NCI-H510A treated with DMSO at 0.1 percent for 48 hours (cell line): Measurements from ENCODE around the gene DFFA.
A peak's percentile ranks its signal among the peaks of the same experiment; 100 is the strongest.

ENCODE experiments used
- DNase-seq: peaks from one replicate; lab custom pipeline; 2025; lab: John Stamatoyannopoulos, UW

DFFA gene

GRCh38 chr1:10472220-10473144 is at the start of gene DFFA:
Gene DFFA, minus strand, starts transcription at chr1:10472529. Its CDS starts 71 bp downstream, at chr1:10472458.
- peak; percentile 100 for DNase-seq

GRCh38 chr1:10521537-10522157 is 49.3 kb upstream of the DFFA start:
- DNase-seq = no peak

GRCh38 chr1:10520952-10521351 is 48.6 kb upstream of the DFFA start:
- DNase-seq = no peak

GRCh38 chr1:10520497-10520896 is 48.2 kb upstream of the DFFA start:
- DNase-seq = no peak

GRCh38 chr1:10519016-10519417 is 46.7 kb upstream of the DFFA start:
- DNase-seq = peak; percentile 100

GRCh38 chr1:10517677-10517982 is 45.3 kb upstream of the DFFA start:
- no peak for DNase-seq

GRCh38 chr1:10516925-10517676 is 44.8 kb upstream of the DFFA start:
- DNase-seq = peak; percentile 74

- DNase-seq = no peak
These were observed 43.8 kb upstream of the DFFA start for GRCh38 chr1:10515976-10516750.

GRCh38 chr1:10515301-10515975 is 43.1 kb upstream of the DFFA start:
- DNase-seq = no peak

GRCh38 chr1:10514490-10515235 is 42.3 kb upstream of the DFFA start:
- DNase-seq = peak; percentile 98

GRCh38 chr1:10513199-10513598 is 40.9 kb upstream of the DFFA start:
- no peak for DNase-seq

GRCh38 chr1:10511494-10511885 is 39.2 kb upstream of the DFFA start:
- DNase-seq = no peak

- DNase-seq = peak; percentile 85
These were observed 38.5 kb upstream of the DFFA start for GRCh38 chr1:10510520-10511493.

GRCh38 chr1:10509809-10510509 is 37.6 kb upstream of the DFFA start:
- DNase-seq = no peak

- peak; percentile 93 for DNase-seq
These were observed 36.2 kb upstream of the DFFA start for GRCh38 chr1:10508511-10508951.

GRCh38 chr1:10507111-10507879 is 35.0 kb upstream of the DFFA start:
- DNase-seq = peak; percentile 100

GRCh38 chr1:10506677-10507047 is 34.3 kb upstream of the DFFA start:
- no peak for DNase-seq
